Measurements from ENCODE around the gene R3HDM4. TPM values are rescaled to one million over a fixed set of nuclear protein-coding genes. Genes with fewer than 3 reads are reported as not detected.

R3HDM4 gene
- polyA plus RNA-seq, 2 of the 4 experiments (the other 2 are of a cell fraction): 22.7 to 24.8 TPM

DNA sequence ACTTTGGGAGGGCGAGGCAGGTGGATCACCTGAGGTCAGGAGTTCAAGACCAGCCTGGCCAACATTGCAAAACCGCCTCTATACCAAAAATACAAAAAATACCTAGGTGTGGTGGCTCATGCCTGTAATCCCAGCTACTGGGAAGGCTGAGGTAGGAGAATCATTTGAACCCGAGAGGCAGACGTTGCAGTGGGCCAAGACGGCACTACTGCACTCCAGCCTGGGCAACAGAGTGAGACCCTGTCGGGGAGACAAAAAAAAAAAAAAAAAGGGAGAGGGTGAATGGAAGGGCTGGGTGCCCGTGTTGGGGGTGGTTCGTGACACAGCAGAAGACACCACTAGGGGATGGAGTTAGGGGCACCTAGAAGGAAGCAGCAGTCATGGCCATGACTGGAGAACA, 42.7 kb downstream of the R3HDM4 start (continued):
- TF ChIP-seq BCL3 (IDR thresholded peaks at IDR 0.05) (no peak), TP53 (CRISPR knock-in tag; IDR thresholded peaks at IDR 0.05) (no peak), ZSCAN20 (CRISPR knock-in tag; IDR thresholded peaks at IDR 0.05) (no peak), ZFP36 (IDR thresholded peaks at IDR 0.05; ENCODE audit: borderline replicate concordance, partially characterized antibody) (no peak), EHMT2 (IDR thresholded peaks at IDR 0.05; ENCODE audit: low read depth) (no peak)

DNA sequence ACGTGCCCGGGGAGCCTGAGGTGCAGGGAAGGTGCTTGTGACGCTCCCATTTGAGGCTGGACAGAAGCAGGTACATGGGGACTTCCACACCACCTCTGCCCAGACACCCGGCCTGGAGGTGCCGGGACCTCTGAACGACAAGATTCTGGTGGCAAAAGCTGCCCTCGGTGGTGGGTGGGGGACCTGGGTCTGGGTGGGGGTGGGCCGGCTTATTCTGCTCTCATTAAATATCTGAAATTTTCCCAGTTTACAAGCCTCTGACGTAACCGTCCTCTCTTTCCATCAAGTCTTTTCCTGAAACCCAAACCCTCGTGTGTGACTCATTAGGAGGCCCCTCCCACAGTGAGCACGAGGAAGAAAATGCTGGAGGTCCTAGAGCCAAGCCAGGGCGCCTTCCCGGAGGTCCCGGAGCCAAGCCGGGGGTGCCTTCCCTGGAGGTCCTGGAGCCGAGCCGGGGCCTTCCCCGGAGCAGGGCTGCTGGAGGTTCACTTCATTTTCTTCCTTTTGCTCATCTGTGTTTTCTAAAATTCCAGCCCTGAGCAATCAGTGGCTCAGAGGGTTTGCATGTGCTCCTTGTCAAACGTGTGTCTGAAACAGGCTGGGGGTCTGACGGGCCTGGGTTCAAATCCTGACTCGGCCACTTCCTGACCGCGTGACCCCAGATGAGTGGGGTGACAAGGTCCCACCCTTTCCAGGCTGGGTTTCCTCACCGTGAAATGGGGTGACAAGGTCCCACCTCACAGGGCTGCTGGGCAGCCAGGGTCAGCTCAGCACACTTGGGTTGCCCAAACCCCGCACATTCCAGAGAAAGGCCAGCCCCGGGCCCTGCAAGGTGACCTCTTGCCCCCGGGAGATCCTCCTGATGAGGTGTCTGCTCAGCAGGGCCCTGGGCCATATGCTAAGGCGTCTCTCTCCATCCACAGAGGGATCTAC, 43.5 kb downstream of the R3HDM4 start:
- no peak overlapping the region for H3K4me3 ChIP-seq
- peaks cover 48% of the 10 kb centered on the region for H3K4me1 ChIP-seq
- peak overlapping the region; percentile 81 to 95 for H3K27ac ChIP-seq
- FAIRE-seq (no peak), DNase-seq (ENCODE audit: low read depth in 1 of 2, low spot score in 1 of 2) (peak; percentile 66 to 89), ATAC-seq (peak; percentile 26 to 45; a peak in 4 of 6 replicates)
- 20% methylated on average over 11 of the region's 29 CpGs for WGBS (ENCODE audit: missing lambda C conversion rate)
- no peaks in the 10 kb centered on the region for H3K9me3 ChIP-seq
- CTCF ChIA-PET: interaction anchor here (0.7 to 3.1 kb wide), 2 partner anchors 12 to 31 kb away, joined by 3 to 13 read pairs; no protein-coding TSS in a partner anchor
- H3K4me2 ChIP-seq: peak overlapping the region; percentile 71
- TF ChIP-seq RFX5 (IDR thresholded peaks at IDR 0.05): no peak
- peak; percentile 41; the same call in 1 of the 2 replicates for TF ChIP-seq MYC (IDR thresholded peaks at IDR 0.05; ENCODE audit: borderline replicate concordance, low read length)
- no peak for TF ChIP-seq HEYL (CRISPR knock-in tag; IDR thresholded peaks at IDR 0.05)
- 0 out of 2 replicates have a peak, but pooled peaks have one; percentile 35 for TF ChIP-seq GATA3 (IDR thresholded peaks at IDR 0.05; ENCODE audit: borderline replicate concordance)
- no peak for TF ChIP-seq BCL3 (IDR thresholded peaks at IDR 0.05)
- peak; percentile 22 to 34; a peak in 1 of 4 replicates for TF ChIP-seq CEBPB (IDR thresholded peaks at IDR 0.05)
- peak; percentile 47; the same call in 1 of the 2 replicates for TF ChIP-seq E2F6 (IDR thresholded peaks at IDR 0.05; ENCODE audit: borderline replicate concordance, low read depth)
- peak; percentile 79 for TF ChIP-seq MAX (IDR thresholded peaks at IDR 0.05)
- peak in 1 of 2 experiments; percentile 23; a peak in 1 of 5 replicates for TF ChIP-seq JUN (IDR thresholded peaks at IDR 0.05)
- TF ChIP-seq HOXA7 (CRISPR knock-in tag; IDR thresholded peaks at IDR 0.05): no peak
- TF ChIP-seq POLR2A (IDR thresholded peaks at IDR 0.05; ENCODE audit: low read length): no peak
- no peak for TF ChIP-seq SREBF2 (IDR thresholded peaks at IDR 0.05)
- peak; percentile 44; the same call in 1 of the 2 replicates for TF ChIP-seq FOSL2 (IDR thresholded peaks at IDR 0.05)
- peak; percentile 79 for TF ChIP-seq FOSL2 (CRISPR knock-in tag; IDR thresholded peaks at IDR 0.05)
- TF ChIP-seq JUNB (IDR thresholded peaks at IDR 0.05): peak; percentile 23; the same call in 1 of the 2 replicates
- TF ChIP-seq TFCP2L1 (CRISPR knock-in tag; IDR thresholded peaks at IDR 0.05): 0 out of 2 replicates have a peak, but pooled peaks have one; percentile 24
- POLR2A ChIA-PET: no interaction called here

Measured in A549 (cell line).